ENCODE data around the gene LOX. TPM values are rescaled to one million over a fixed set of nuclear protein-coding genes. Genes with fewer than 3 reads are reported as not detected.

Gene LOX
- total RNA-seq, 4 donors from 2014 or later: 6.5 to 48.2 (median 12.6) TPM

DNA sequence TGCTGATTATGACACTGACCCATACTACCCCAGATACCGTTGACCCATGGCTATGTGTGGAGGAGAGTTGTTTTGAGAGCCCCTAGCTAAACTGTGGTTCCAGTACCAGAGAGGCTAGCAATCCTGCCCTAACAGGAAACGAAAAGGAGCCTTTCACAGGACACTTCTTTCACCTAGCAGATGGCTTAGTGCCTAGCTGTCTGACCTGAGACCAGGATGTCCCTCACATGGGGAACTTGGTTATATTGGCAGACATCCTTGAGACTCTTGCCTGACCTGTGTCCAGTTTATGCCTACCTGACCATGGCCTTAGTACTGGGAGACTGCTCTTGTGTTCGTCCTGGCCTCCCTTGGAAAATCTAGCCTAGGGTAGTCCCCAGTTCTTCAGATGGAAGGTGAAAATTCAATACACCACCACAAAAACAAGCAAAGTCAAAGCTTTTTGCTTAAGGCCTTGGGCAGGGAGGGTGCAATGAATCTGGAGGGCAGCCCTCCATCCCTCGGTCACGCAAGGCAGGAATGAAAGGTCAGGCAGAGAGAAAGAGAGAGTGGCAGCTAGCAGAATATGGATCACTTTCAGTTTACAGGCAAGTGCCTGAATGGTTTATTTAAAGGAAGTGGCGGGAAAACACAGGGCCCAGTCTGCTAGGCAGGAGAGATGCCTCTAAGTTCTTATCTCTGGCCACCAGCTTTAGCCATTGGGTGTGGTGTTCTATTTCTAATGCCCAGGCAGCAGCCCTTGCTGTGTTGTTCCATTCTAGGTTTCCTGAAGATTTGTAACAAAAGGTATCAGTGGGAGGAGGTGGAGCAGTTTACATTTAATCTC lies 34.9 kb upstream of the LOX start:
- TF ChIP-seq, protein P1, sequence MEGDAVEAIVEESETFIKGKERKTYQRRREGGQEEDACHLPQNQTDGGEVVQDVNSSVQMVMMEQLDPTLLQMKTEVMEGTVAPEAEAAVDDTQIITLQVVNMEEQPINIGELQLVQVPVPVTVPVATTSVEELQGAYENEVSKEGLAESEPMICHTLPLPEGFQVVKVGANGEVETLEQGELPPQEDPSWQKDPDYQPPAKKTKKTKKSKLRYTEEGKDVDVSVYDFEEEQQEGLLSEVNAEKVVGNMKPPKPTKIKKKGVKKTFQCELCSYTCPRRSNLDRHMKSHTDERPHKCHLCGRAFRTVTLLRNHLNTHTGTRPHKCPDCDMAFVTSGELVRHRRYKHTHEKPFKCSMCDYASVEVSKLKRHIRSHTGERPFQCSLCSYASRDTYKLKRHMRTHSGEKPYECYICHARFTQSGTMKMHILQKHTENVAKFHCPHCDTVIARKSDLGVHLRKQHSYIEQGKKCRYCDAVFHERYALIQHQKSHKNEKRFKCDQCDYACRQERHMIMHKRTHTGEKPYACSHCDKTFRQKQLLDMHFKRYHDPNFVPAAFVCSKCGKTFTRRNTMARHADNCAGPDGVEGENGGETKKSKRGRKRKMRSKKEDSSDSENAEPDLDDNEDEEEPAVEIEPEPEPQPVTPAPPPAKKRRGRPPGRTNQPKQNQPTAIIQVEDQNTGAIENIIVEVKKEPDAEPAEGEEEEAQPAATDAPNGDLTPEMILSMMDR (IDR thresholded peaks at IDR 0.05): no peak
- no peak for TF ChIP-seq POLR2A (IDR thresholded peaks at IDR 0.05)
- intact Hi-C loops (cut with DNase I; ENCODE audit: low total_unique reads): no loop called here
- no peak for DNase-seq (ENCODE audit: low spot score in 2 of 2)
- 86 to 92% methylated on average over 5 to 6 of the region's 6 CpGs for WGBS, 2 donors
- no peak overlapping the region for H3K4me3 ChIP-seq (ENCODE audit: low read depth, poor library complexity, severe bottlenecking)

DNA sequence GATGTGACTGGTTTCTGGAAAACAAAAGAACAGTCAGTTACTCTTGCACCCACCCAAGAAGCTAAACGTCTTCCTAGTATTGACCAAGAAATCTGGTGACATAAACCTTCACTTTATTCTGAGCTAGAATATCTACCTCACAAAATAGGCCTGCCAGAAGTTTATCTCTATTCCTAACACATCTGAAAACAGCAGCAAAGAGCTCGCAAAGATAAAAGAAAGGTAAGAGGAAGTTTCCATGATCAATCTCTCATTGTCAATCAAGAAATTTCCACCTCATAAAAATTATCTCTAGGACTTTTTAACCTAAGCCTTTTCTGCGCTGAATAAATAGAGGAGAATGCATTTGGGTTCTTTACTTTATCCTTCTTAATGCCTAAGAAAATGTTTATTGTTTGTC lies 34.0 kb upstream of the LOX start:
- no peak for TF ChIP-seq POLR2A (IDR thresholded peaks at IDR 0.05)
- TF ChIP-seq, protein P1 (IDR thresholded peaks at IDR 0.05): no peak
- H3K4me3 ChIP-seq (ENCODE audit: low read depth, poor library complexity, severe bottlenecking): no peak overlapping the region
- no peak for DNase-seq (ENCODE audit: low spot score in 2 of 2)
- intact Hi-C loops (cut with DNase I; ENCODE audit: low total_unique reads): no loop called here
- 55 to 60% methylated on average over 3 of the region's 3 CpGs for WGBS, 2 donors

DNA sequence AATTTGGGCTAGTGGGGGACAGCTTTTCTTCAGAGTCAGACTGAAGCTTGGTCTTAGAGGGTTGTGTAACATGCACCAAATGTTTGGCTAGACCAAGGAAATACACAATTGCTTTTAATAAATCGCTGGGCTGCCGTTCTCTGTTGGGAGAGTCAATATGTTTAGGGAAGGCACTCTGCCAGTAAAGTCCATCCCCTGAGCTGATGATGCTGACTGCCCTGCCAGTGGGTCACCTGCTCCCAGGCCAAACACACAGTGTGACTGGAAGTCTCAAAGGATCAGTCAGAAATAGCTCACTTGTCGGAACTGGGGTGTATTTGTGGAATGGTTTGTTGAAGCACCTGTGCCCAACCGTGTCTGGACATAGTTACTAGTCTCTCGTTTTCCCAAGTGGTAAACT lies 33.4 kb upstream of the LOX start:
- TF ChIP-seq POLR2A (IDR thresholded peaks at IDR 0.05): no peak
- TF ChIP-seq, protein P1 (IDR thresholded peaks at IDR 0.05): no peak
- 50 to 62% methylated on average over 5 of the region's 5 CpGs for WGBS, 2 donors
- intact Hi-C loops (cut with DNase I; ENCODE audit: low total_unique reads): no loop called here
- no peak overlapping the region for H3K4me3 ChIP-seq (ENCODE audit: low read depth, poor library complexity, severe bottlenecking)
- no peak for DNase-seq (ENCODE audit: low spot score in 2 of 2)

DNA sequence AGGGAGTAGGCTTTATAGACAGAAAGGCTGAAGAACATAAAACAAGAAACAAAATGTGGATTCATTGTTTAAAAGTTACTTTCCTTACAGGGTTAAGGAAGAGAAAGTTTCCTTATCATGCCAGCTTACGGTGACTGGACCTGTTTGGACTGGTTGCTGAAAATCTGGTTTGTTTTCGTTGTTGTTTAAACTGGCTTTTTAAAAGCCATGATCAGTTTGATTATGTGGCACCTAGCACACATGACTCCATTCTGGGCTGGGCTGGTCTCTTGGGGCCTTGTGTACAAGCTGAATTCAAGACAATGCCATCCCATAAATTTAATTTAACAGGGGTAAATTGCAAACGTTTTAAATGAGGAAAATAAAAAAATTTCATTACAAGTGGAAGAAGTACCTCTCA lies 32.9 kb upstream of the LOX start:
- whole genome bisulfite sequencing, 2 donors: 10 to 23% methylated on average over 3 of the region's 3 CpGs
- no peak for DNase-seq (ENCODE audit: low spot score in 2 of 2)

DNA sequence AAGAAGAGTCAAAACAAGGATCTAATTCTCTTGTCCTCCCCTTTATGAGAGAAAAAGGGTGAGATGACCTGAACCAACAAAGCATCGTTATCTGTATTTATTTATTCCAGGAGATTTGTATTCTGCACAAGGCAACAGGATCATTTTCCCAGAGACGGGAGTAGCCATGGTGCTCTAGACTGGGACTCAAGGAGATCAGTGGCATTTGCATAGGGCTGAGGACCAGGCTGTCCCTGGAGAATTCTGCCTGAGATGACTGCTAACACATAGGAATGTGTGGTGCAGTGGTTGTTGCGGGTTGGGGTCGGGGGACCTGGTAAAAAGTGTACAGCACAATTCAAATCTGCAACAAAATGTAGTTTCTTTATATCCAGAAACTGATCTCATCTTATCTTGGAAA lies 29.0 kb upstream of the LOX start:
- TF ChIP-seq, protein P1 (IDR thresholded peaks at IDR 0.05): no peak
- no peak for TF ChIP-seq POLR2A (IDR thresholded peaks at IDR 0.05)
- no peak for DNase-seq (ENCODE audit: low spot score in 2 of 2)
- no peak overlapping the region for H3K4me3 ChIP-seq (ENCODE audit: low read depth, poor library complexity, severe bottlenecking)
- WGBS, 2 donors: 70 to 73% methylated on average over 4 of the region's 4 CpGs
- intact Hi-C loops (cut with DNase I; ENCODE audit: low total_unique reads): no loop called here

More for the DNA sequence above, 32.9 kb upstream of the LOX start:
- intact Hi-C loops (cut with DNase I; ENCODE audit: low total_unique reads): no loop called here
- no peak overlapping the region for H3K4me3 ChIP-seq (ENCODE audit: low read depth, poor library complexity, severe bottlenecking)
- TF ChIP-seq POLR2A (IDR thresholded peaks at IDR 0.05): no peak
- TF ChIP-seq, protein P1 (IDR thresholded peaks at IDR 0.05): no peak

DNA sequence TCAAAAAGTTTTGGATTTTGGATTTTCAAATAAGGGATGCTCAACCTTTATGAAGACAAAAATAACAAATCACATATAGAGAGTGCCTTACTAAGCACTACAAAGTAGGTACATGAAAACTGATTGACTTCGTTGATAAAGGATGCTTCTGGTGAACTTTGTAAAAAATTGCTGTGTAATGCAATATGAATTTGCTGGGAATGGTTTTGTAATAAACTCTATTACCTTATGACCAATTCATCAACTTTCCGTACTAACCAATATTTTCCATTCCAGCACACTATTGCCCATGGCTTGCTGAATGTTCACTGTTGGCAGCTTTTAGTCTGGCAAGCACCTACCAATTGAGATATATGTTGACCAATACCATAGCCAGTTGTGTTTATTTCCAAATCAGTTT lies 27.9 kb upstream of the LOX start:
- no peak overlapping the region for H3K4me3 ChIP-seq (ENCODE audit: low read depth, poor library complexity, severe bottlenecking)
- 78 to 82% methylated on average over 2 of the region's 2 CpGs for WGBS, 2 donors
- TF ChIP-seq POLR2A (IDR thresholded peaks at IDR 0.05): no peak
- TF ChIP-seq, protein P1 (IDR thresholded peaks at IDR 0.05): no peak
- intact Hi-C loops (cut with DNase I; ENCODE audit: low total_unique reads): no loop called here
- no peak for DNase-seq (ENCODE audit: low spot score in 2 of 2)
